GM18868 (cell line): Measurements from ENCODE around the gene ZSCAN20.

Experiments used
- ATAC-seq: cut with Tn5 transposase; IDR thresholded peaks from one replicate; pipeline ENCODE4 v1.9.1; 2021; ENCODE audit warnings: mild to moderate bottlenecking, moderate library complexity; ENCODE audit not compliant: unreplicated experiment

Gene ZSCAN20

GRCh38 chr1:33524586-33524985 is 52.1 kb downstream of the ZSCAN20 start:
- ATAC-seq = no peak

- ATAC-seq = no peak
Observed at GRCh38 chr1:33527934-33528333, 55.5 kb downstream of the ZSCAN20 start.

GRCh38 chr1:33529957-33530356 is 57.5 kb downstream of the ZSCAN20 start:
- no peak for ATAC-seq

GRCh38 chr1:33532250-33532649 is 59.8 kb downstream of the ZSCAN20 start:
- no peak for ATAC-seq

GRCh38 chr1:33532936-33533335 is 60.5 kb downstream of the ZSCAN20 start:
- ATAC-seq = no peak

GRCh38 chr1:33535334-33535733 is 62.9 kb downstream of the ZSCAN20 start:
- ATAC-seq = no peak

GRCh38 chr1:33537885-33538284 is 65.4 kb downstream of the ZSCAN20 start:
- no peak for ATAC-seq

GRCh38 chr1:33541966-33542365 is 69.5 kb downstream of the ZSCAN20 start:
- ATAC-seq = no peak
